Astrocyte (in vitro differentiated cells and primary cell): ENCODE results near the gene ANKH.

Experiments
- EZH2 ChIP-seq: IDR thresholded peaks from 2 replicates; pipeline ENCODE4 v1.6.1; 2012; ENCODE audit warnings: mild to moderate bottlenecking, low read length, inconsistent platforms; ENCODE audit not compliant: insufficient read depth
- TF ChIP-seq, protein P1 (sequence below): IDR thresholded peaks from 2 replicates; pipeline ENCODE4 v1.5.1; 2011; ENCODE audit warnings: low read depth, mild to moderate bottlenecking, inconsistent platforms, low read length, moderate library complexity; ENCODE audit not compliant: insufficient read depth

DNA sequence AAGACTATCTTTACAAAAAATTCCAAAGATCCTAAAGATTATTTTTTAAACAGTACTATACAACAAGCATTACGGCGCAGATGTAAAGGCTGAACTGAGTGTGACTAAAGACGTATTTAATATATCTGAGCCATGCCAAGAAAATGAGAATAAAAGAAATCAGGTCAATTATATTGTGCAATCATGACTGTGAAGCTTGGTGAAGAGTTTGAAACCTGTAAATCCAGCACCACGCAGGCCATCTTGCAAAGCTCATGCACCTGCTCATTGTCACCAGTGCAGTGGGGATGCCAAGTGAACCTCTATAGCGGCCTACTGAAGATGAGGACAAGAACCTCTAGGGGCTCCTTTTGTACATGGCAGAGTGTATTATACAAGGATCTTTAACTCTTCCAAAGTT, 89.0 kb downstream of the ANKH start:
- TF ChIP-seq, protein P1, sequence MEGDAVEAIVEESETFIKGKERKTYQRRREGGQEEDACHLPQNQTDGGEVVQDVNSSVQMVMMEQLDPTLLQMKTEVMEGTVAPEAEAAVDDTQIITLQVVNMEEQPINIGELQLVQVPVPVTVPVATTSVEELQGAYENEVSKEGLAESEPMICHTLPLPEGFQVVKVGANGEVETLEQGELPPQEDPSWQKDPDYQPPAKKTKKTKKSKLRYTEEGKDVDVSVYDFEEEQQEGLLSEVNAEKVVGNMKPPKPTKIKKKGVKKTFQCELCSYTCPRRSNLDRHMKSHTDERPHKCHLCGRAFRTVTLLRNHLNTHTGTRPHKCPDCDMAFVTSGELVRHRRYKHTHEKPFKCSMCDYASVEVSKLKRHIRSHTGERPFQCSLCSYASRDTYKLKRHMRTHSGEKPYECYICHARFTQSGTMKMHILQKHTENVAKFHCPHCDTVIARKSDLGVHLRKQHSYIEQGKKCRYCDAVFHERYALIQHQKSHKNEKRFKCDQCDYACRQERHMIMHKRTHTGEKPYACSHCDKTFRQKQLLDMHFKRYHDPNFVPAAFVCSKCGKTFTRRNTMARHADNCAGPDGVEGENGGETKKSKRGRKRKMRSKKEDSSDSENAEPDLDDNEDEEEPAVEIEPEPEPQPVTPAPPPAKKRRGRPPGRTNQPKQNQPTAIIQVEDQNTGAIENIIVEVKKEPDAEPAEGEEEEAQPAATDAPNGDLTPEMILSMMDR: no peak
- no peak for TF ChIP-seq EZH2
